ENCODE results near the gene TOE1. TPM values are rescaled to one million over a fixed set of nuclear protein-coding genes. Genes with fewer than 3 reads are reported as not detected.

The TOE1 gene
- total and polyA plus RNA-seq, 2 donors (not counting 1 experiment from before 2014, with no cell fraction given), result 24.7 to 28.6 TPM

DNA sequence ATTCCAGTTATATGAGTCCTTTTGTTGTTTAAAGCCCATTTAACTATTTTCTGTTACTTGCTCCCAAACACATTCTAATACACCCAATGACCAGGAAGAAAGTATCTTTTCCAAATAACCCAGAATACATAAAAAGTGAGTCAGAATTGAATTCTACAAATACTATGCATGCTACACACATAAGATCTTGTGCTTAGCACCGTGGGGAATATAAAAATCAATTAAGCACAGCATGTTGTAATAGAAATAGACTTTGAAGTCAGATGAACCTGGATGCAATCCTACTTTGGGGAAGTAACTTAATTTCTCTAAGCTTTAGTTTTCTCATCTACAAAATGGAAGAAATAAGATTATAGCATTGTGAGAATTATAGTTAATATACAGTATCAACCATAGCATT, 40.8 kb downstream of the TOE1 start:
- no peaks in the 10 kb centered on the region for H3K9me3 ChIP-seq (ENCODE audit: control extremely low read depth in 1 of 3, control insufficient read depth in 2 of 3, insufficient read depth in 1 of 3, low read length in 2 of 3)
- no peak overlapping the region for H3K4me3 ChIP-seq (ENCODE audit: control extremely low read depth in 1 of 5, extremely low read depth in 1 of 5, insufficient read depth in 1 of 5, low read depth in 2 of 5, low read length in 4 of 5)
- DNase-seq (no peak), ATAC-seq (ENCODE audit: low read depth) (no peak)
- no peak overlapping the region for H3K9ac ChIP-seq (ENCODE audit: low read length)
- Mint-ChIP-seq H3K4me1 (peaks cover 3% of the 10 kb centered on the region), H3K27ac (no peak overlapping the region), H3K9me3 (ENCODE audit: insufficient read depth) (no peaks in the 10 kb centered on the region), H3K4me3 (no peak overlapping the region), H3K27me3 (no peaks in the 10 kb centered on the region)
- intact Hi-C loops (cut with micrococcal nuclease), result no loop called here
- no peaks in the 10 kb centered on the region for H3K4me1 ChIP-seq (ENCODE audit: control insufficient read depth in 2 of 2, insufficient read depth in 2 of 2, low read length in 2 of 2)
- H3K27me3 ChIP-seq (replicated peaks in 1 of 4; ENCODE audit: control extremely low read depth in 1 of 4, control insufficient read depth in 3 of 4, insufficient read depth in 4 of 4, low read length in 3 of 4), result no peaks in the 10 kb centered on the region
- ChIA-PET POLR2A (interaction anchor here (0.6 kb wide), 1 partner anchor 23 kb away, joined by 3 read pairs; no protein-coding TSS in a partner anchor), CTCF (no interaction called here)
- H3K36me3 ChIP-seq (replicated peaks in 1 of 2; ENCODE audit: control extremely low read depth in 1 of 2, control insufficient read depth in 1 of 2, extremely low read depth in 1 of 2, insufficient read depth in 2 of 2, low read length in 1 of 2), result no peaks in the 10 kb centered on the region
- no peak overlapping the region for H3K27ac ChIP-seq (ENCODE audit: low read length in 2 of 2)
- no peak for TF ChIP-seq EZH2 (IDR thresholded peaks at IDR 0.05; ENCODE audit: borderline replicate concordance, insufficient read depth, low read depth, low read length, poor library complexity, severe bottlenecking)
- TF ChIP-seq, protein P1, sequence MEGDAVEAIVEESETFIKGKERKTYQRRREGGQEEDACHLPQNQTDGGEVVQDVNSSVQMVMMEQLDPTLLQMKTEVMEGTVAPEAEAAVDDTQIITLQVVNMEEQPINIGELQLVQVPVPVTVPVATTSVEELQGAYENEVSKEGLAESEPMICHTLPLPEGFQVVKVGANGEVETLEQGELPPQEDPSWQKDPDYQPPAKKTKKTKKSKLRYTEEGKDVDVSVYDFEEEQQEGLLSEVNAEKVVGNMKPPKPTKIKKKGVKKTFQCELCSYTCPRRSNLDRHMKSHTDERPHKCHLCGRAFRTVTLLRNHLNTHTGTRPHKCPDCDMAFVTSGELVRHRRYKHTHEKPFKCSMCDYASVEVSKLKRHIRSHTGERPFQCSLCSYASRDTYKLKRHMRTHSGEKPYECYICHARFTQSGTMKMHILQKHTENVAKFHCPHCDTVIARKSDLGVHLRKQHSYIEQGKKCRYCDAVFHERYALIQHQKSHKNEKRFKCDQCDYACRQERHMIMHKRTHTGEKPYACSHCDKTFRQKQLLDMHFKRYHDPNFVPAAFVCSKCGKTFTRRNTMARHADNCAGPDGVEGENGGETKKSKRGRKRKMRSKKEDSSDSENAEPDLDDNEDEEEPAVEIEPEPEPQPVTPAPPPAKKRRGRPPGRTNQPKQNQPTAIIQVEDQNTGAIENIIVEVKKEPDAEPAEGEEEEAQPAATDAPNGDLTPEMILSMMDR (IDR thresholded peaks at IDR 0.05), result no peak
- no peaks in the 10 kb centered on the region for H3K79me2 ChIP-seq (ENCODE audit: control insufficient read depth, insufficient read depth, low read length)
- no peak overlapping the region for H3K4me2 ChIP-seq (replicated peaks; ENCODE audit: low read depth, low read length, poor library complexity, severe bottlenecking)
- no CpG with 5 or more reads among the region's 1 CpG for WGBS (ENCODE audit: insufficient coverage)
- no peak overlapping the region for H2AFZ ChIP-seq (ENCODE audit: insufficient read depth, low read depth, low read length, poor library complexity, severe bottlenecking)
- no peaks in the 10 kb centered on the region for H4K20me1 ChIP-seq (ENCODE audit: control insufficient read depth, insufficient read depth, low read length, poor library complexity, severe bottlenecking)

DNA sequence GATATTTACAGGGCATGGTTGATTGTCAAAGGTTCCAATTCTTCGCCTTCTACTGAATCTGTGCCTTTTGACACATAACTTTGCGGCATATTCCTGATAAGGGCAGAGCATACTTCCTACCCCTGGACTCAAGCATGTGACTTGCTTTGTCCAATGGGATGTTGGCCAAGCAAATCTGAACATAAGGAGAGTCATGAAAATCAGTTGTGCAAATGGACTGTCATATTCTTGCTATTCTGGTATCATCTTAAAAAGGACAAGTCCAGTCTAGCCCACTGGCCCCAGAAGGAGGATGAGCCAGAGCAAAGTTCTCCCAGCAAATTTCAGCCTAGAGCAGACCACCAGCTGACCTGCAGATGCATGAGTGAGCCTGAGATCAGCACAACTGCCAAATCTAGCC, 41.3 kb downstream of the TOE1 start:
- H3K27ac ChIP-seq (ENCODE audit: low read length in 2 of 2), result no peak overlapping the region
- TF ChIP-seq EZH2 (IDR thresholded peaks at IDR 0.05; ENCODE audit: borderline replicate concordance, insufficient read depth, low read depth, low read length, poor library complexity, severe bottlenecking), result no peak
- TF ChIP-seq, protein P1 (IDR thresholded peaks at IDR 0.05), result no peak
- H4K20me1 ChIP-seq (ENCODE audit: control insufficient read depth, insufficient read depth, low read length, poor library complexity, severe bottlenecking), result no peaks in the 10 kb centered on the region
- no peak overlapping the region for H3K4me3 Mint-ChIP-seq
- CTCF ChIA-PET, result interaction anchor here (1.2 to 2.8 kb wide), 2 partner anchors 21 to 24 kb away, joined by 3 to 9 read pairs; no protein-coding TSS in a partner anchor
- H3K4me1 Mint-ChIP-seq, result peaks cover 3% of the 10 kb centered on the region
- no peaks in the 10 kb centered on the region for H3K4me1 ChIP-seq (ENCODE audit: control insufficient read depth in 2 of 2, insufficient read depth in 2 of 2, low read length in 2 of 2)
- no peak overlapping the region for H3K27ac Mint-ChIP-seq
- H3K9ac ChIP-seq (ENCODE audit: low read length), result no peak overlapping the region
- no peaks in the 10 kb centered on the region for H3K9me3 ChIP-seq (ENCODE audit: control extremely low read depth in 1 of 3, control insufficient read depth in 2 of 3, insufficient read depth in 1 of 3, low read length in 2 of 3)
- ATAC-seq (ENCODE audit: low read depth) (no peak), DNase-seq (no peak)
- no peak overlapping the region for H3K4me3 ChIP-seq (ENCODE audit: control extremely low read depth in 1 of 5, extremely low read depth in 1 of 5, insufficient read depth in 1 of 5, low read depth in 2 of 5, low read length in 4 of 5)
- H3K79me2 ChIP-seq (ENCODE audit: control insufficient read depth, insufficient read depth, low read length), result no peaks in the 10 kb centered on the region
- H3K27me3 ChIP-seq (replicated peaks in 1 of 4; ENCODE audit: control extremely low read depth in 1 of 4, control insufficient read depth in 3 of 4, insufficient read depth in 4 of 4, low read length in 3 of 4), result no peaks in the 10 kb centered on the region
- POLR2A ChIA-PET, result no interaction called here
- no peaks in the 10 kb centered on the region for H3K27me3 Mint-ChIP-seq
- intact Hi-C loops (cut with micrococcal nuclease), result no loop called here
- 100% methylated on average over 2 of the region's 2 CpGs for WGBS (ENCODE audit: insufficient coverage)
- no peaks in the 10 kb centered on the region for H3K36me3 ChIP-seq (replicated peaks in 1 of 2; ENCODE audit: control extremely low read depth in 1 of 2, control insufficient read depth in 1 of 2, extremely low read depth in 1 of 2, insufficient read depth in 2 of 2, low read length in 1 of 2)
- no peak overlapping the region for H2AFZ ChIP-seq (ENCODE audit: insufficient read depth, low read depth, low read length, poor library complexity, severe bottlenecking)
- no peaks in the 10 kb centered on the region for H3K9me3 Mint-ChIP-seq (ENCODE audit: insufficient read depth)
- no peak overlapping the region for H3K4me2 ChIP-seq (replicated peaks; ENCODE audit: low read depth, low read length, poor library complexity, severe bottlenecking)
